Measurements from ENCODE around the gene KRTAP17-1. TPM values are rescaled to one million over a fixed set of nuclear protein-coding genes. Genes with fewer than 3 reads are reported as not detected.
A peak's percentile ranks its signal among the peaks of the same experiment; 100 is the strongest.

Gene KRTAP17-1
- polyA plus RNA-seq, 1 donor from 2014 or later = not detected

DNA sequence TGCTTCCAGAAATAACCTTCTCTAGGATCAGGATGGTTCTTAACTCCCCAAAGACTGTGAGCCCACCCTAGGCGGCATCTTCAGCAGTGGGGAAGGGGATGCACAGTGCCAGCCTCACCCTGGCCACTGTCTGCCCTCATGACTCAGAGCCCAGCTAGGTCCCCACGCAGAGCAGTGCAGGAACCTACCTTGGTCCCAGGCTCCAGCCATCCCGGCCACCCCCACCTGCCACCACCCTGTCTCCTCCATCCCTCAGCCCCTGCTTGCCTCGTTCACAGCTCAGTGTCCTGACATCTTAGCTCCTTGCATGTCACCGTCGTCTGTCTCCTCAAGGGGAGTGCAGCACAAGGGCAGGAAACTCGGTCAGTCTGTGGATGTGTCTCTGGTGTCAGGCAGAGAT is 16.1 kb upstream of the KRTAP17-1 start:
- no peaks in the 10 kb centered on the region for H3K27me3 ChIP-seq (ENCODE audit: insufficient read depth, low read depth, low read length)
- no peaks in the 10 kb centered on the region for H3K9me2 ChIP-seq (ENCODE audit: insufficient read depth, low read length)
- no peak overlapping the region for H3K4me2 ChIP-seq (ENCODE audit: low read length)
- TF ChIP-seq RAD21 (conservative IDR thresholded peaks at IDR 0.05) (no peak), TAF1 (IDR thresholded peaks at IDR 0.05; ENCODE audit: low read depth) (no peak), SMC3 (conservative IDR thresholded peaks at IDR 0.05; ENCODE audit: poor library complexity) (no peak), EP300 (conservative IDR thresholded peaks at IDR 0.05; ENCODE audit: poor library complexity, severe bottlenecking) (no peak), EZH2 (IDR thresholded peaks at IDR 0.05; ENCODE audit: borderline replicate concordance, insufficient read depth, low read length, poor library complexity, severe bottlenecking) (no peak), POLR2AphosphoS5 (IDR thresholded peaks at IDR 0.05) (no peak), MXI1 (conservative IDR thresholded peaks at IDR 0.05; ENCODE audit: poor library complexity, severe bottlenecking) (no peak)
- TF ChIP-seq, protein P1, sequence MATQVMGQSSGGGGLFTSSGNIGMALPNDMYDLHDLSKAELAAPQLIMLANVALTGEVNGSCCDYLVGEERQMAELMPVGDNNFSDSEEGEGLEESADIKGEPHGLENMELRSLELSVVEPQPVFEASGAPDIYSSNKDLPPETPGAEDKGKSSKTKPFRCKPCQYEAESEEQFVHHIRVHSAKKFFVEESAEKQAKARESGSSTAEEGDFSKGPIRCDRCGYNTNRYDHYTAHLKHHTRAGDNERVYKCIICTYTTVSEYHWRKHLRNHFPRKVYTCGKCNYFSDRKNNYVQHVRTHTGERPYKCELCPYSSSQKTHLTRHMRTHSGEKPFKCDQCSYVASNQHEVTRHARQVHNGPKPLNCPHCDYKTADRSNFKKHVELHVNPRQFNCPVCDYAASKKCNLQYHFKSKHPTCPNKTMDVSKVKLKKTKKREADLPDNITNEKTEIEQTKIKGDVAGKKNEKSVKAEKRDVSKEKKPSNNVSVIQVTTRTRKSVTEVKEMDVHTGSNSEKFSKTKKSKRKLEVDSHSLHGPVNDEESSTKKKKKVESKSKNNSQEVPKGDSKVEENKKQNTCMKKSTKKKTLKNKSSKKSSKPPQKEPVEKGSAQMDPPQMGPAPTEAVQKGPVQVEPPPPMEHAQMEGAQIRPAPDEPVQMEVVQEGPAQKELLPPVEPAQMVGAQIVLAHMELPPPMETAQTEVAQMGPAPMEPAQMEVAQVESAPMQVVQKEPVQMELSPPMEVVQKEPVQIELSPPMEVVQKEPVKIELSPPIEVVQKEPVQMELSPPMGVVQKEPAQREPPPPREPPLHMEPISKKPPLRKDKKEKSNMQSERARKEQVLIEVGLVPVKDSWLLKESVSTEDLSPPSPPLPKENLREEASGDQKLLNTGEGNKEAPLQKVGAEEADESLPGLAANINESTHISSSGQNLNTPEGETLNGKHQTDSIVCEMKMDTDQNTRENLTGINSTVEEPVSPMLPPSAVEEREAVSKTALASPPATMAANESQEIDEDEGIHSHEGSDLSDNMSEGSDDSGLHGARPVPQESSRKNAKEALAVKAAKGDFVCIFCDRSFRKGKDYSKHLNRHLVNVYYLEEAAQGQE (IDR thresholded peaks at IDR 0.05; ENCODE audit: borderline replicate concordance) = no peak
- TF ChIP-seq, protein P2, sequence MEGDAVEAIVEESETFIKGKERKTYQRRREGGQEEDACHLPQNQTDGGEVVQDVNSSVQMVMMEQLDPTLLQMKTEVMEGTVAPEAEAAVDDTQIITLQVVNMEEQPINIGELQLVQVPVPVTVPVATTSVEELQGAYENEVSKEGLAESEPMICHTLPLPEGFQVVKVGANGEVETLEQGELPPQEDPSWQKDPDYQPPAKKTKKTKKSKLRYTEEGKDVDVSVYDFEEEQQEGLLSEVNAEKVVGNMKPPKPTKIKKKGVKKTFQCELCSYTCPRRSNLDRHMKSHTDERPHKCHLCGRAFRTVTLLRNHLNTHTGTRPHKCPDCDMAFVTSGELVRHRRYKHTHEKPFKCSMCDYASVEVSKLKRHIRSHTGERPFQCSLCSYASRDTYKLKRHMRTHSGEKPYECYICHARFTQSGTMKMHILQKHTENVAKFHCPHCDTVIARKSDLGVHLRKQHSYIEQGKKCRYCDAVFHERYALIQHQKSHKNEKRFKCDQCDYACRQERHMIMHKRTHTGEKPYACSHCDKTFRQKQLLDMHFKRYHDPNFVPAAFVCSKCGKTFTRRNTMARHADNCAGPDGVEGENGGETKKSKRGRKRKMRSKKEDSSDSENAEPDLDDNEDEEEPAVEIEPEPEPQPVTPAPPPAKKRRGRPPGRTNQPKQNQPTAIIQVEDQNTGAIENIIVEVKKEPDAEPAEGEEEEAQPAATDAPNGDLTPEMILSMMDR (IDR thresholded peaks at IDR 0.05; ENCODE audit: poor library complexity, severe bottlenecking) = no peak
- H3K79me2 ChIP-seq (replicated peaks; ENCODE audit: insufficient read depth, low read length) = no peaks in the 10 kb centered on the region
- H4K20me1 ChIP-seq (ENCODE audit: insufficient read depth) = no peaks in the 10 kb centered on the region
- no peaks in the 10 kb centered on the region for H3K36me3 ChIP-seq (ENCODE audit: insufficient read depth, low read length)
- no peak overlapping the region for H3K4me3 ChIP-seq (ENCODE audit: low read length)
- H3K9ac ChIP-seq (ENCODE audit: low read length) = no peak overlapping the region
- H2AFZ ChIP-seq (ENCODE audit: low read depth, low read length) = no peak overlapping the region
- H3K27ac ChIP-seq (ENCODE audit: low read length) = no peak overlapping the region
- H3F3A ChIP-seq (ENCODE audit: insufficient read depth, low read length, poor library complexity, severe bottlenecking) = no peaks in the 10 kb centered on the region
- no peaks in the 10 kb centered on the region for H3K9me3 ChIP-seq (ENCODE audit: low read length)

DNA sequence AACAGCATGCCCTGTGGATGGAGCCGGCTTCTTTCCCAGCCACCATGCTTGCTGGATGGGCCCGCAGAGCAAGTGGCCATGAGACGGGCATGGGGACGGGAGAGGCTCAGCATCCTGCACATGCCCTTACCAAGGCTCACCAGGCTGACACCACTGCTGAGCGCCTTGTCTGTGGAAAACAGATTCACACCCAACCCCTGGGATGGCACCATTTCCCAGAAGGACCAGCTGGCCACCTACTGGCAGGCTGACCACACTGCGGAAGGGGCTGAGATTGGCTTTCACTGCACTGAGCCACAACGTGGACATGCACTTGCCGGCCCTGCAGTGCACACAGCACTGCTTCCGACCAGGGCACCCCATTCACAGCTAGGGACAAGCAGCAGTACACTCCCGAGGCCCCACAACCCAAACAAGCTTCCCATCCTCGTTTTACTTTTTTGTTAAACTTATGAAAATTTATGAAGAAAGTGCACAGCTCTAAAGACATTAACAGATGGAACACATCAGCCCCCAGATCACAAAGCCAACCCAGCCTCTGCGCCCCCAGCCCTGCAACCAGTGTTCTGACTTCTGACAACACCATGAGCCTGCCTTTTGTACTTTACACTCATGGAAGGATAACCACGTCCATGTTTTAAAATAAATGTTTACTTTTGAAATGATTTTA is 13.9 kb upstream of the KRTAP17-1 start:
- Histone ChIP-seq H3K27me3 (ENCODE audit: insufficient read depth, low read depth, low read length) (no peaks in the 10 kb centered on the region), H2AFZ (ENCODE audit: low read depth, low read length) (no peak overlapping the region), H3K9me3 (ENCODE audit: low read length) (no peaks in the 10 kb centered on the region), H3K9me2 (ENCODE audit: insufficient read depth, low read length) (no peaks in the 10 kb centered on the region), H3F3A (ENCODE audit: insufficient read depth, low read length, poor library complexity, severe bottlenecking) (no peaks in the 10 kb centered on the region), H3K4me3 (ENCODE audit: low read length) (no peak overlapping the region), H3K36me3 (ENCODE audit: insufficient read depth, low read length) (no peaks in the 10 kb centered on the region), H4K20me1 (ENCODE audit: insufficient read depth) (no peaks in the 10 kb centered on the region), H3K27ac (ENCODE audit: low read length) (no peak overlapping the region), H3K9ac (ENCODE audit: low read length) (no peak overlapping the region), H3K79me2 (replicated peaks; ENCODE audit: insufficient read depth, low read length) (no peaks in the 10 kb centered on the region), H3K4me2 (ENCODE audit: low read length) (no peak overlapping the region)
- TF ChIP-seq TAF1 (IDR thresholded peaks at IDR 0.05; ENCODE audit: low read depth) (no peak), RAD21 (conservative IDR thresholded peaks at IDR 0.05) (peak; percentile 27)
